Prostate gland (tissue), 2 donors: ENCODE measurements around the gene SLC1A2. TPM values are rescaled to one million over a fixed set of nuclear protein-coding genes. Genes with fewer than 3 reads are reported as not detected.

ENCODE experiments used
- DNase-seq: peaks from one replicate; pipeline ENCODE4 v3.0.0-alpha.2; 2019; ENCODE audit warnings: low spot score
- H3K27ac ChIP-seq, 2 donors: fragments of 200-600 bp; sonication (generic); 2 replicates each; pipeline ENCODE4 v1.5.1; 2017 to 2019
- H3K27me3 ChIP-seq: fragments of 200-600 bp; sonication (generic); replicated peaks from 2 replicates; pipeline ENCODE4 v1.5.1; 2019; ENCODE audit not compliant: insufficient read depth
- H3K36me3 ChIP-seq, 2 donors: fragments of 200-600 bp; sonication (generic); 1 replicate in 1 of 2; 2 replicates in 1 of 2; pipeline versions ENCODE4 v1.5.1 to v1.8.1; 2017 to 2019
- H3K4me1 ChIP-seq: fragments of 200-600 bp; sonication (generic); replicated peaks from 2 replicates; pipeline ENCODE4 v1.5.1; 2019
- H3K4me3 ChIP-seq, 2 donors: fragments of 200-600 bp; sonication (generic); 2 replicates each; pipeline ENCODE4 v1.5.1; 2017 to 2019
- H3K9me3 ChIP-seq: fragments of 200-600 bp; sonication (generic); 2 replicates; pipeline ENCODE4 v1.5.1; 2017
- POLR2A ChIP-seq: fragments of 450-650 bp; IDR thresholded peaks from one replicate; pipeline ENCODE4 v1.6.1; 2016; ENCODE audit warnings: antibody characterized with exemption, mild to moderate bottlenecking
- POLR2AphosphoS5 ChIP-seq: sonication (generic); formaldehyde crosslinking; IDR thresholded peaks from one replicate; pipeline ENCODE4 v1.6.1; 2017; ENCODE audit warnings: antibody characterized with exemption
- WGBS: methylation state at CpG from one replicate; pipeline ENCODE4 v1.1.5; 2018; 5-methylcytosine and 5-hydroxymethylcytosine counted together
- intact Hi-C: fragments of 100-400 bp; cut with DNase I; formaldehyde crosslinking; loops from one replicate; pipeline ENCODE4 v1.14.2; 2022
- total RNA-seq, 2 donors: library from RNA; depleted of rRNA; stranded (reverse); fragments of >200 nt; gene quantifications; one replicate each; pipeline ENCODE4 v1.1.0, GENCODE V29; 2016
- TF ChIP-seq, protein P1 (sequence below), 4 experiments: fragments of 200-600 bp in 2 of 4; fragments of 450-650 bp in 2 of 4; sonication (generic) in 2 of 4; IDR thresholded peaks; 1 replicate in 3 of 4; 2 replicates in 1 of 4; pipeline ENCODE4 v1.5.1; 2016 to 2019; ENCODE audit warnings: antibody characterized with exemption in 4 of 4, mild to moderate bottlenecking in 2 of 4, moderate library complexity in 2 of 4

Gene SLC1A2
- total RNA-seq, 2 donors from 2014 or later, result 0.82 to 1.5 TPM

DNA sequence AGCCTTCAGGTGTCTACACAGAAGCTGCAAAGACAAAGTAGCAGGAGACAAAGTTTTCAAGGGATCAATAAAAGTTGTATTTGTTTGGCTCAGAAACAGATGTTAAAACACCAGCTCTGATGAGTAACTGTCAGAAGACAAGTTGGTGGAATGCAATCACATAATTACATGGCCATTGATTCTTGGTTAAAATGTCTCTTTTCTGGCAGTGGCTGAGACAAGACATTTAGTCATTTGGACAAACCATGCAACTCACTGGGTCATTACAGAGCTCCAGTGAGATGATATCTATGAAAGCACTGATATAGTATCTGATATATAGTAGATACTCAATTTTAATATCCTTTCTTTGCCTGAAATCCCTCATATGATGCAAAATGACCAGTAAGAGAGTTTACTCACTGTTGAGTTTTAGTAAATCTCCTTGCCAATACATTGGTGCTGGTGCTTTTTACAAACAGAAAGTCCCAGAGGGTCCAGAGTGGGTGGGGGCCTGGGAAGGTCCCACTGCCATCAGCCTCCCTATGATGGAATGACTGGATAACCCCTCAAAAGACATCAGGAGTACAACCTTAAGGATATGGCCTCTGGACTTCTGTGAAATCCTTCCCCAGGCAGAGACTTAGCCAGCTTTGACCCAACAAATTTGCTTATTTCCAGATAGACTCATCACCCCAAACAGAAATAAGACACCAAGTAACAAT lies 95.0 kb downstream of the SLC1A2 start:
- no peaks in the 10 kb centered on the region for H3K27me3 ChIP-seq
- H3K4me3 ChIP-seq, result no peak overlapping the region
- no peaks in the 10 kb centered on the region for H3K36me3 ChIP-seq
- H3K9me3 ChIP-seq, result no peaks in the 10 kb centered on the region
- DNase-seq, result no peak
- intact Hi-C loops, result no loop called here
- no peaks in the 10 kb centered on the region for H3K4me1 ChIP-seq
- H3K27ac ChIP-seq, result no peak overlapping the region
- no peak for TF ChIP-seq POLR2AphosphoS5
- TF ChIP-seq POLR2A, result no peak
- TF ChIP-seq, protein P1, sequence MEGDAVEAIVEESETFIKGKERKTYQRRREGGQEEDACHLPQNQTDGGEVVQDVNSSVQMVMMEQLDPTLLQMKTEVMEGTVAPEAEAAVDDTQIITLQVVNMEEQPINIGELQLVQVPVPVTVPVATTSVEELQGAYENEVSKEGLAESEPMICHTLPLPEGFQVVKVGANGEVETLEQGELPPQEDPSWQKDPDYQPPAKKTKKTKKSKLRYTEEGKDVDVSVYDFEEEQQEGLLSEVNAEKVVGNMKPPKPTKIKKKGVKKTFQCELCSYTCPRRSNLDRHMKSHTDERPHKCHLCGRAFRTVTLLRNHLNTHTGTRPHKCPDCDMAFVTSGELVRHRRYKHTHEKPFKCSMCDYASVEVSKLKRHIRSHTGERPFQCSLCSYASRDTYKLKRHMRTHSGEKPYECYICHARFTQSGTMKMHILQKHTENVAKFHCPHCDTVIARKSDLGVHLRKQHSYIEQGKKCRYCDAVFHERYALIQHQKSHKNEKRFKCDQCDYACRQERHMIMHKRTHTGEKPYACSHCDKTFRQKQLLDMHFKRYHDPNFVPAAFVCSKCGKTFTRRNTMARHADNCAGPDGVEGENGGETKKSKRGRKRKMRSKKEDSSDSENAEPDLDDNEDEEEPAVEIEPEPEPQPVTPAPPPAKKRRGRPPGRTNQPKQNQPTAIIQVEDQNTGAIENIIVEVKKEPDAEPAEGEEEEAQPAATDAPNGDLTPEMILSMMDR (IDR thresholded peaks at IDR 0.05), result no peak

DNA sequence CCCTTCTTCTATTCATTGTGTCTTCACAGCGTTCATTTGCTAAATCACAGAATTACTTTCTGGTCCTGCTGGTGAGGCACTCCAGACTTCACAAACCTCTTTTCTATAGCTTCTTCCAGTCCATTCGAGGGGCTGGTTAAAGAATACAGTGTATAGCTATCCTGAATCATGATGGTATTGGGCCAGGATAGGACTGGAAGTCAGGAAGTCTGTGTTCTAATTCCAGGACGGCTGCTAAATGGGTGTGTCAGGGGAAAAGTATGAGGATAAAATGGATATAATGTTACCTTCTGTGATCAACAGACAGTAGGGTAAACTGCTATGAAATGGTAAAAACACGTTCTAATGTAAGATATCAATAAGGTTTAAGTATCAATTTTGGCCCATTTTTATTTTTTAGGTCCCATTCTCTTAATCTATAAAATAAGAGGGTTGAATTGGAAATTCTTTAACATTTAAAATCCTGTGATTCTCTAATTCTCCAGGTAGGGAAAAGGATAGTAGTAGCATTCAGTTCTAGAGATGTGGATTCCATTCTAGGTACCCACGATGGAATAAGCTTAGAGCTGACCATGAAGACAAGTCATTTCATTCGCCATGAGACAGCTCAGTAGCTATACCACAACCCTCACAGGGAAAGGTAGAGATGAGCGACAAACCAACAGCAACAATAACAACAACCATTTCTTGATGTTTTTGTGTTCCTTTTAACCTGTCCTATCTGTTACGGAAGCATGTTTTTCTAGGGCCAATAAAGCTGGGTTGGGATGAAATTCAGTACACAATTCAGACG lies 96.1 kb downstream of the SLC1A2 start:
- no peaks in the 10 kb centered on the region for H3K36me3 ChIP-seq
- H3K4me3 ChIP-seq, result no peak overlapping the region
- H3K27ac ChIP-seq, result no peak overlapping the region
- DNase-seq, result no peak
- no peaks in the 10 kb centered on the region for H3K4me1 ChIP-seq
- H3K27me3 ChIP-seq, result no peaks in the 10 kb centered on the region
- TF ChIP-seq POLR2AphosphoS5, result no peak
- TF ChIP-seq, protein P1 (IDR thresholded peaks at IDR 0.05), result no peak
- no peak for TF ChIP-seq POLR2A
- 81% methylated on average over 9 of the region's 9 CpGs for WGBS
- intact Hi-C loops, result no loop called here
- H3K9me3 ChIP-seq, result no peaks in the 10 kb centered on the region

DNA sequence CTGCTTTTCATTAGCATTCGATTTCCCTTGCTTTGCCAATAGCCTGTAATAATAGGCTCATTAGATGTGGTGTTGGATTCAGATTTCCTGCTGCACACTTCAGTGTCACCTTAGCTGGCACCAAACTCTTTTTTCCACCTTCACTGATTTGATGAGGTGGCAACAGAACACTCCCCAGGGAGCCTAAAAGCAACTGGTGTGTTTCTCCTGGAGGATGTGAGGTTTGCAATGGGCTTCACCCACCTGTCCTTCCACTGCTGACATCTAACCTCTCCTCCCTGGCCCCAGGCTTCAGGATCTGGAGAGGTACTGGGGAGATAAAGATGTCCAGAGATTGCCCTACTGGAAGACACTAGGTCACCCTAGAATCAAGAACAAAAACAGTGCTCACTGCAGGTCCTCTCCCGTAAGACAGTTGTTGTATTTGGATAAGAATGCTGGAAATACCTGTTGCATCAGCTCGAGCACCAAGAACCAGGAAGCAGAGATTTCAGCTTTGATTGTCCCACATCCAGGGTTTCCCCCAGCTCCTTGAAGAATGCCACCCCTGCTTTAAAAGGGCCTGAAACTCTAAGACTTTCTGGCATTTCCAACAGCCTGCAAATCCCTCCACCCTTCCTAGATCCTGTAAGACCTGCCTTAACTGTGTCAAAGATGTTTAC lies 96.9 kb downstream of the SLC1A2 start:
- Histone ChIP-seq H3K36me3 (no peaks in the 10 kb centered on the region), H3K27ac (peak overlapping the region in 1 of 2 donors; percentile 11), H3K4me3 (no peak overlapping the region), H3K4me1 (no peaks in the 10 kb centered on the region), H3K27me3 (no peaks in the 10 kb centered on the region), H3K9me3 (no peaks in the 10 kb centered on the region)
- 37% methylated on average over 3 of the region's 3 CpGs for WGBS
- peak; percentile 25 for DNase-seq
- TF ChIP-seq, protein P1 (IDR thresholded peaks at IDR 0.05), result no peak
- TF ChIP-seq POLR2AphosphoS5 (peak; percentile 57), POLR2A (no peak)
- intact Hi-C loops, result no loop called here

DNA sequence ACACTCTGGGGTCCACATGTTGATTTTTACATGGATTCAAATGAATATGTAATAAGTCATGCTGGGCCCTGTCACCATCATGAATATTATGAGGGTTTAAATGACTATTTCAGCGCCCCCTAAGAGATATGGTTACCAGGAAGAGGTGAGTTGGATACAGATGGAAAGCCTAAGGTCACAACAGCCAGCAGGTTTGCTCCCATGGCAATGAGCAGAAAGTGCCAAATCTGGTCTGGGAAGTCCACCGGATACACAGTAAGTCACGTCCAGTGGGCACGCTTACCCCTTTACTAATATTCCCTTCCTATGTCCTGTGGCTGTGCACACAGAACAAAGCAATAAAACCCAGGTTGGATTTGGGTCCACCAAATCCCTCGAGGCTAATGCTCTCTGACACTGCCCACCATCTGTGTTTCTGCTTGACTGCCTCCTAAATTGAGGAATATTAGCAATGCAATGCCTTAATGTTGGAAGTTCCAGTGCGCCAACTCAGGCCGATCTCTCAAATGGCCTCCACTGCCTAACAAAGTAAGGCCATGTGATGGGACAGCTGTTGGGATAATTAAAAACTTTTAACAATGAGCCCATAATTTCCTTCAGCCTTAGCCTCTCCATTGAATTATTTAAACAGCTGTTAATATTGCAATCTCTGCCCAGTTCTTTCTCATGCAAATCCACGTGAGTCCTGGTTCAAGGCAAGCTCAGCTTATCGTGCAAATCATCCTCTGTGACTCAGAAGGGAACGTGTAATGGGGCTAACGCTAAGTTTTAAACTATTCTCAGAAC lies 97.6 kb downstream of the SLC1A2 start:
- DNase-seq, result no peak
- H3K4me3 ChIP-seq, result no peak overlapping the region
- TF ChIP-seq POLR2A, result no peak
- TF ChIP-seq, protein P1 (IDR thresholded peaks at IDR 0.05), result no peak
- no peak for TF ChIP-seq POLR2AphosphoS5
- no peaks in the 10 kb centered on the region for H3K36me3 ChIP-seq
- no peaks in the 10 kb centered on the region for H3K27me3 ChIP-seq
- no peaks in the 10 kb centered on the region for H3K4me1 ChIP-seq
- 67% methylated on average over 11 of the region's 11 CpGs for WGBS
- intact Hi-C loops, result no loop called here
- H3K9me3 ChIP-seq, result no peaks in the 10 kb centered on the region
- peak overlapping the region in 1 of 2 donors; percentile 11 for H3K27ac ChIP-seq
